Right atrium auricular region (tissue), 2 donors: ENCODE results near the gene AGPAT3. TPM values are rescaled to one million over a fixed set of nuclear protein-coding genes. Genes with fewer than 3 reads are reported as not detected.

Source experiments
- DNase-seq: peaks from one replicate; pipeline ENCODE4 v3.0.0-alpha.2; 2019; ENCODE audit warnings: low spot score
- H3K27ac ChIP-seq, 2 donors: fragments of 200-600 bp; sonication (generic); 1 replicate in 1 of 2; 2 replicates in 1 of 2; pipeline ENCODE4 v1.5.1; 2016 to 2019
- H3K27me3 ChIP-seq, 2 donors: fragments of 200-600 bp; sonication (generic); one replicate each; pipeline versions ENCODE4 v1.5.1 to v1.6.0; 2017 to 2019
- H3K36me3 ChIP-seq: fragments of 200-600 bp; sonication (generic); one replicate; pipeline ENCODE4 v1.5.1; 2016
- H3K4me1 ChIP-seq, 2 donors: fragments of 200-600 bp; sonication (generic); one replicate each; pipeline versions ENCODE4 v1.5.1 to v1.6.0; 2017 to 2019
- H3K4me3 ChIP-seq, 2 donors: fragments of 200-600 bp; sonication (generic); 1 replicate in 1 of 2; 2 replicates in 1 of 2; pipeline ENCODE4 v1.5.1; 2017 to 2019; ENCODE audit warnings: mild to moderate bottlenecking in 1 of 2, moderate library complexity in 1 of 2
- H3K9me3 ChIP-seq, 2 donors: fragments of 200-600 bp; sonication (generic); one replicate each; pipeline ENCODE4 v1.5.1; 2019
- CTCF ChIP-seq, 2 donors: fragments of 200-600 bp; sonication (generic); IDR thresholded peaks; one replicate each; pipeline ENCODE4 v1.5.1; 2019; ENCODE audit warnings: antibody characterized with exemption in 2 of 2
- total RNA-seq, 2 donors: library from RNA; depleted of rRNA; stranded (reverse); fragments of >200 nt; gene quantifications; one replicate each; pipeline ENCODE4 v1.1.0, GENCODE V29; 2016

The AGPAT3 gene
- total RNA-seq, 2 donors from 2014 or later = 41.3 to 42.5 TPM

- no peak overlapping the region for H3K4me3 ChIP-seq
- no peaks in the 10 kb centered on the region for H3K9me3 ChIP-seq
- H3K27me3 ChIP-seq = no peaks in the 10 kb centered on the region
- no peak for TF ChIP-seq CTCF (IDR thresholded peaks at IDR 0.05)
- H3K4me1 ChIP-seq = peaks cover 0 to 6% of the 10 kb centered on the region in 2 donors
- peak overlapping the region; percentile 72 to 81 for H3K27ac ChIP-seq
- H3K36me3 ChIP-seq = no peaks in the 10 kb centered on the region
- no peak for DNase-seq
Observed at GRCh38 chr21:44005071-44005470, 140.0 kb downstream of the AGPAT3 start.

- Histone ChIP-seq H3K36me3 (no peaks in the 10 kb centered on the region), H3K27me3 (no peaks in the 10 kb centered on the region), H3K4me1 (peaks cover 0 to 6% of the 10 kb centered on the region in 2 donors), H3K4me3 (no peak overlapping the region), H3K27ac (peak overlapping the region; percentile 72 to 81), H3K9me3 (no peaks in the 10 kb centered on the region)
- no peak for DNase-seq
- TF ChIP-seq CTCF (IDR thresholded peaks at IDR 0.05) = no peak
Observed at GRCh38 chr21:44005593-44005992, 140.6 kb downstream of the AGPAT3 start.

- no peak overlapping the region for H3K4me3 ChIP-seq
Observed at GRCh38 chr21:44006017-44006619, 141.1 kb downstream of the AGPAT3 start.

GRCh38 chr21:44006656-44007055, 141.6 kb downstream of the AGPAT3 start:
- no peak overlapping the region for H3K4me3 ChIP-seq
- H3K9me3 ChIP-seq = no peaks in the 10 kb centered on the region
- peaks cover 0 to 12% of the 10 kb centered on the region in 2 donors for H3K4me1 ChIP-seq
- no peaks in the 10 kb centered on the region for H3K27me3 ChIP-seq
- no peak for DNase-seq
- no peaks in the 10 kb centered on the region for H3K36me3 ChIP-seq
- H3K27ac ChIP-seq = peak overlapping the region; percentile 48 to 81
- TF ChIP-seq CTCF (IDR thresholded peaks at IDR 0.05) = no peak

More at GRCh38 chr21:44006017-44006619, 141.1 kb downstream of the AGPAT3 start:
- peak; percentile 85 for DNase-seq
- no peak for TF ChIP-seq CTCF (IDR thresholded peaks at IDR 0.05)
- Histone ChIP-seq H3K27ac (peak overlapping the region; percentile 72 to 81), H3K4me1 (peaks cover 0 to 8% of the 10 kb centered on the region in 2 donors), H3K36me3 (no peaks in the 10 kb centered on the region), H3K9me3 (no peaks in the 10 kb centered on the region), H3K27me3 (no peaks in the 10 kb centered on the region)

GRCh38 chr21:44010429-44010828, 145.4 kb downstream of the AGPAT3 start:
- H3K27me3 ChIP-seq = no peaks in the 10 kb centered on the region
- peaks cover 0 to 34% of the 10 kb centered on the region in 2 donors for H3K4me1 ChIP-seq
- DNase-seq = no peak
- H3K36me3 ChIP-seq = no peaks in the 10 kb centered on the region
- no peak for TF ChIP-seq CTCF (IDR thresholded peaks at IDR 0.05)
- no peak overlapping the region for H3K27ac ChIP-seq
- no peaks in the 10 kb centered on the region for H3K9me3 ChIP-seq
- no peak overlapping the region for H3K4me3 ChIP-seq

GRCh38 chr21:44011123-44011522, 146.1 kb downstream of the AGPAT3 start:
- H3K4me1 ChIP-seq = peaks cover 0 to 34% of the 10 kb centered on the region in 2 donors
- H3K36me3 ChIP-seq = no peaks in the 10 kb centered on the region
- H3K9me3 ChIP-seq = no peaks in the 10 kb centered on the region
- no peaks in the 10 kb centered on the region for H3K27me3 ChIP-seq
- H3K27ac ChIP-seq = peak overlapping the region; percentile 93 to 99
- TF ChIP-seq CTCF (IDR thresholded peaks at IDR 0.05) = no peak
- DNase-seq = no peak
- peak overlapping the region; percentile 97 to 98 for H3K4me3 ChIP-seq
